ENCODE results near the gene DEDD2.

- TF ChIP-seq, protein P1, sequence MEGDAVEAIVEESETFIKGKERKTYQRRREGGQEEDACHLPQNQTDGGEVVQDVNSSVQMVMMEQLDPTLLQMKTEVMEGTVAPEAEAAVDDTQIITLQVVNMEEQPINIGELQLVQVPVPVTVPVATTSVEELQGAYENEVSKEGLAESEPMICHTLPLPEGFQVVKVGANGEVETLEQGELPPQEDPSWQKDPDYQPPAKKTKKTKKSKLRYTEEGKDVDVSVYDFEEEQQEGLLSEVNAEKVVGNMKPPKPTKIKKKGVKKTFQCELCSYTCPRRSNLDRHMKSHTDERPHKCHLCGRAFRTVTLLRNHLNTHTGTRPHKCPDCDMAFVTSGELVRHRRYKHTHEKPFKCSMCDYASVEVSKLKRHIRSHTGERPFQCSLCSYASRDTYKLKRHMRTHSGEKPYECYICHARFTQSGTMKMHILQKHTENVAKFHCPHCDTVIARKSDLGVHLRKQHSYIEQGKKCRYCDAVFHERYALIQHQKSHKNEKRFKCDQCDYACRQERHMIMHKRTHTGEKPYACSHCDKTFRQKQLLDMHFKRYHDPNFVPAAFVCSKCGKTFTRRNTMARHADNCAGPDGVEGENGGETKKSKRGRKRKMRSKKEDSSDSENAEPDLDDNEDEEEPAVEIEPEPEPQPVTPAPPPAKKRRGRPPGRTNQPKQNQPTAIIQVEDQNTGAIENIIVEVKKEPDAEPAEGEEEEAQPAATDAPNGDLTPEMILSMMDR (IDR thresholded peaks at IDR 0.05) = no peak
- no peak for TF ChIP-seq POLR2A (IDR thresholded peaks at IDR 0.05)
- TF ChIP-seq POLR2AphosphoS5 (IDR thresholded peaks at IDR 0.05) = no peak
Observed at GRCh38 chr19:42208612-42209011, 8.9 kb downstream of the DEDD2 start.

Data from upper lobe of left lung (tissue), 4 donors.